HG03108 (cell line): Measurements from ENCODE around the gene B4GALT2.

ENCODE experiments used
- ATAC-seq: cut with Tn5 transposase; IDR thresholded peaks from one replicate; pipeline ENCODE4 v1.9.1; 2021; ENCODE audit warnings: moderate library complexity; ENCODE audit not compliant: unreplicated experiment

Gene B4GALT2

GRCh38 chr1:43946236-43947060 is 32.6 kb upstream of the B4GALT2 start, which contains the start of gene IPO13:
Gene IPO13, plus strand, starts transcription at chr1:43946950. Its CDS starts 651 bp downstream, at chr1:43947601.
- ATAC-seq: peak; percentile 94

GRCh38 chr1:43947061-43947873 is 31.7 kb upstream of the B4GALT2 start:
- no peak for ATAC-seq

- no peak for ATAC-seq
Measured at GRCh38 chr1:43947874-43948437, 31.1 kb upstream of the B4GALT2 start.

GRCh38 chr1:43949678-43950077 is 29.3 kb upstream of the B4GALT2 start:
- no peak for ATAC-seq

- no peak for ATAC-seq
Measured at GRCh38 chr1:43951021-43951985, 27.7 kb upstream of the B4GALT2 start.

- ATAC-seq: no peak
Measured at GRCh38 chr1:43952731-43953346, 26.2 kb upstream of the B4GALT2 start.

- ATAC-seq: no peak
Measured at GRCh38 chr1:43953361-43953760, 25.6 kb upstream of the B4GALT2 start.

- no peak for ATAC-seq
Measured at GRCh38 chr1:43954036-43954435, 25.0 kb upstream of the B4GALT2 start.

- ATAC-seq: no peak
Measured at GRCh38 chr1:43956234-43956633, 22.8 kb upstream of the B4GALT2 start.

GRCh38 chr1:43957407-43958040 is 21.5 kb upstream of the B4GALT2 start:
- no peak for ATAC-seq

- ATAC-seq: no peak
Measured at GRCh38 chr1:43958351-43959255, 20.4 kb upstream of the B4GALT2 start.

- no peak for ATAC-seq
Measured at GRCh38 chr1:43960798-43961197, 18.2 kb upstream of the B4GALT2 start.

- ATAC-seq: no peak
Measured at GRCh38 chr1:43961692-43962091, 17.3 kb upstream of the B4GALT2 start.

- no peak for ATAC-seq
Measured at GRCh38 chr1:43962324-43962723, 16.7 kb upstream of the B4GALT2 start.

- ATAC-seq: no peak
Measured at GRCh38 chr1:43963006-43963405, 16.0 kb upstream of the B4GALT2 start.

GRCh38 chr1:43963890-43964289 is 15.1 kb upstream of the B4GALT2 start:
- ATAC-seq: no peak

- no peak for ATAC-seq
Measured at GRCh38 chr1:43965316-43965715, 13.7 kb upstream of the B4GALT2 start.

GRCh38 chr1:43968348-43968948 is 10.6 kb upstream of the B4GALT2 start:
- ATAC-seq: no peak
